Putamen (tissue), 1 donor: ENCODE results near the gene OSBPL10.
"Not testable (repeated sequence)": the region's sequence is repeated elsewhere in the genome, so short reads cannot be mapped to it uniquely, and the experiment has no call there.

ENCODE experiments used
- DNase-seq: peaks from one replicate; pipeline ENCODE4 v3.0.0-alpha.2; 2016; ENCODE audit warnings: low spot score

Gene OSBPL10

GRCh38 chr3:31891876-31892455 is 89.1 kb downstream of the OSBPL10 start:
- DNase-seq, result no peak

- DNase-seq, result no peak
Measured at GRCh38 chr3:31890742-31891469, 90.2 kb downstream of the OSBPL10 start.

DNA sequence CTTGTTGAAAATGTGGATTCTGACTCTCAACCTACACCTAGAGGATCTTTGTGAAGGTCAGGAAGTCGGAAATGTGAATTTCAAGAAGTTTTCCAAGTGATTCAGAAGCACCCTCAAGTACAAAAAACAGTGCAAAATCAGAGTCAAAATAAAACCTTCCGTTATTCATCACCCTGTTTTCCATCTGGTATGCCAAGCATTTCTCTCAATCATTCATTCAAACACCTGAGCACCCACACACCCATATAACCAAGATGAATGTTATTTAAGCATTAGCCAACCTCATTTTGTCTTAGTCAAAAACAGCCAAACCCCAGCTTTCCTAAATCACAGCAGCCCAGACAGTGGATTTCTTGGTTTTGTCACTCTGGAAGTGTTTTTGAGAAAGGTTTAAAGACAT is 91.1 kb downstream of the OSBPL10 start:
- no peak for DNase-seq

GRCh38 chr3:31885235-31885634 is 95.8 kb downstream of the OSBPL10 start:
- no peak for DNase-seq

GRCh38 chr3:31884251-31884650 is 96.8 kb downstream of the OSBPL10 start:
- no peak for DNase-seq

GRCh38 chr3:31882895-31883294 is 98.2 kb downstream of the OSBPL10 start:
- DNase-seq, result no peak

GRCh38 chr3:31882431-31882830 is 98.6 kb downstream of the OSBPL10 start:
- DNase-seq, result no peak

DNA sequence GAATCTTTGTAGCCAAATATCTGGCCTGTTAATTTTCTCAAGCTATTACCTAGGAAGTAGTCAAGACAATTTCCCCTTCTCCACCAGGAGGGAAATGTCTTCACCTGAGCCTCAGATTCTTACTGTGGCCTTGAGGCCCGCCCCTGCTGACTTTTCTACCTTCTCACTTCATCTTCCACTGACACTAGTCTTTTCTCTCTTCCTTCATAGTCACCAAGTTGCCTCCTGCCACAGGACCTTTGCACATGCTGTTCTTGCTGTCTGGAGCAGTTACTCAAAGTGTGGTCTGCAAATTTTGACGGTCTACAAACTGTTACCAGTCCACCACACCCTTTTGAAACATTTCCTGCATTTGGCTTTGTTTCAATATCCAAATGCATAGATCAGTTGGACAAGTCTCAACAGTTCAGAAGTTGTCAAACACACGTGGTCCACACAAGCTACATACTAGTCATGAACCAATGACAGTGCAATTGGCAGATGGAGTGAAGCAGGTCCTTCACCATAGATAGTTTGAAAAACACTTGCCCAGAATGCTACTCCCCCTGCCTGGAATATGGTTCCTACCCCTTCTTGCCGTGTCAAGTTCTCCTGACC is 100.5 kb downstream of the OSBPL10 start:
- DNase-seq, result no peak

- DNase-seq, result no peak
Measured at GRCh38 chr3:31880020-31880419, 101.0 kb downstream of the OSBPL10 start.

GRCh38 chr3:31879365-31879764 is 101.7 kb downstream of the OSBPL10 start:
- no peak for DNase-seq

DNA sequence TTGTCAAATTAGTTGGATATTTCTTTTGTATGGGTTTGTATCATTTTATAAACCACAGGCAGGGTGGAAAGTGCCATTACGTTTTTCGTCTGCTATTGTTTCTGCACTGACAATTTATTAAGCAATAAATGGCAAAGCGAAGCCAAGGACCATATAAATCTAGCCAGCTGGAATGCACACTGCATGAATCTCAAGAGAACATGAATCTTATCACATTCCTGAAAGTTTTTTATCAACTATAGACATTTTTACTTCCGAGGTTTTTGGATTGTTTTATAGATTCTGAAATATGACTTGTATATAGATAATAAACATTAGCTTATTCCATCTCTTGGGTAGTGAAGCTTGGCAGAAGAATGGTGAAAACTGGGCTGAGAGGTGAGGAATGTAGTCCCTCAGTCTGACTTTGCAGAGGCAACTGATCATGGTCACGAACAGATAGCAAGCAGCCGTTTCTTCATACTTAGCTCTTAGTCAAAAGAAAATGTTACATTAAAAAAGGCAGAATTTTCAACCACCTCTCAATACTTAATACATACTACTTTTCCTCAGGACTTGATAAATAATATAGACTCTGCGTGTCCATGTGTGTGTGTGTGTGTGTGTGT is 102.7 kb downstream of the OSBPL10 start:
- no peak for DNase-seq

DNA sequence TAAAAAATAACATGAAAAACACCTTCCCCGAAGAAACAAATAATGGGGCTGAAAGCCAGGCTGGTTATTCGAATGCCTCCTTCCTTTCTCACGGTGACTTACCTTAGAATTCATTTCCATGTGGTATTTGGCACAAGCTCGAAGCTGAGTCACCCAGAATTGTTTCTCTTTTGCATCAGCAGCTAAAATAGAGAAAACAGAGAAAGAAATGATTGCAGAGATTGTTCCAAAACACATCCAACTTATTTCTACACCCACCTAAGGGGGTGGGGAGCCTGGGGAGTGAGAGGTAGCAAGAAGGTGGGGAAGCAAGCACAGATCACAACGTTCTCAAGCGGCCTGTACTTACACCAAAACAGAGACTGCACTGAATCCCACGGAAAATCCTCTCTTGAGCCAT is 104.7 kb downstream of the OSBPL10 start:
- no peak for DNase-seq

GRCh38 chr3:31875437-31875836 is 105.6 kb downstream of the OSBPL10 start:
- no peak for DNase-seq

DNA sequence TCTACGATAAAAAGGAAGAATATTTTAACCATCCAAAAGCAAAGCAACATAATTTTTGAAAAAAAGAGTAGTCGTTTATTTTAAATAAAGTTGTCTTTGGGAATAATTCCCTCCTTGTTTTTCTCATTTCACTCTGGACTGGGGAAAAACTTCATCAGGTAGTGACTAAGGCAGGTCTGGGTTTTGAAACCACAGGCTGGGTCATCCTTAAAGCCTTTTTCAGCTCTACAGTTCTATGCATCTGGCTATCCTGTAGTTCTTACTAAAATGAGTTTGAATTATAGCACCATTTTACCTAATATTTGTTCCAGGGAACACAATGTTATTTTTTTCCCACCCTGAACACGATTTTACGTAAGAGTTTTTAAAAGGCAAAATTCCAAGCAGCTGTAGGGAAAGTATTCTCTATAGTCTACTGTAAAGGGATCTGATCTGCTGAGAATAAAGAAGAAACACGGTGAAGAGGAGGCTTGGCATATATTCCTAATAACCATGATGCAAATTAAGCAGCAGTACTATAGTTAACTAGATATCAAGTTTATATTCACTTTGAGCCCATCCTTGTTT is 107.7 kb downstream of the OSBPL10 start:
- DNase-seq, result no peak

GRCh38 chr3:31871939-31872507 is 109.0 kb downstream of the OSBPL10 start:
- no peak for DNase-seq

- not testable (repeated sequence) for DNase-seq
Measured at GRCh38 chr3:31870111-31870510, 111.0 kb downstream of the OSBPL10 start.

GRCh38 chr3:31868236-31868635 is 112.8 kb downstream of the OSBPL10 start:
- no peak for DNase-seq

DNA sequence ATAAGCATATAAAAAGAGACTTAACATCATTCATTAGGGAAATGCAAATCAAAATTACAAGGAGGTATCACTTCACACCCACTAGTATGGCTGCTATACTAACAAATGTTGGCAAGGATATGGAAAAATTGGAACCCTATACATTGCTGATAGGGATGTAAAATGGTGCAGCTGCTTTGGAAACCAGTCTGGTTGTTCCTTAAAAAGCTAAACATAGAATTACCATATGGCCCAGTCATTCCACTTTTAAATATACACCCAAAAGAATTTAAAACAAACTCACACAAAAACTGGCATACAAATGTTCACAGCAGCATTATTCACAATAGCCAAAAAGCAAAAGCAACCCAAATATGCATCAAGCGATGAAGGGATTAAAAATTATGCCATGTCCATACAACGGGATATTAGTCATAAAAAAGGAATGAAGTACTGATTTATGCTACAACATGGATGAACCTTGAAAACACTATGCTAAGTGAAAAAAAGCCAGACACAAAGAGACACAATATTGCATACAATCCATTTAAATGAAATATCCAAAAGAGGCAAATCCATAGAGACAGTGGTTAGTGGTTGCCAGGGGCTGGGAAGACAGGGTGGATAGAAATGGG is 118.3 kb downstream of the OSBPL10 start:
- DNase-seq, result no peak

DNA sequence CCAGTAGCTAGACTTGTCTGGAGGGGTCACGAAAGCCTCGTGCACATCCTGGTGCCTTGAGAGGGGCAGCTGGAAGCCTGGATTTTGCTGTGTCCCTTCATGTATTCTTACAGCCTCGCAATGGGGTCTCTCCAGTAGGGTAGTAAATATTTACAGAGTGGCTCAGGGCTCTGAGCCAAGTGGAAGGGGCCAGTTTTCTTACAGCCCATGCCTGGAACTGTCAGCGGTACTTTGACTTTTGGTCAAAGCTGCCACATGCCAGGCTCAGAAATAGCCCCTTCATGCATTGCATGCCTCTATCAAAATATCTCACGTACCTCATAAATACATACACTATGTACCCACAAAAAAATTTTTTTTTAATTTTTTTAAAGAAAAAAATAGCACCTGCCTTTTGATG is 119.2 kb downstream of the OSBPL10 start:
- no peak for DNase-seq

DNA sequence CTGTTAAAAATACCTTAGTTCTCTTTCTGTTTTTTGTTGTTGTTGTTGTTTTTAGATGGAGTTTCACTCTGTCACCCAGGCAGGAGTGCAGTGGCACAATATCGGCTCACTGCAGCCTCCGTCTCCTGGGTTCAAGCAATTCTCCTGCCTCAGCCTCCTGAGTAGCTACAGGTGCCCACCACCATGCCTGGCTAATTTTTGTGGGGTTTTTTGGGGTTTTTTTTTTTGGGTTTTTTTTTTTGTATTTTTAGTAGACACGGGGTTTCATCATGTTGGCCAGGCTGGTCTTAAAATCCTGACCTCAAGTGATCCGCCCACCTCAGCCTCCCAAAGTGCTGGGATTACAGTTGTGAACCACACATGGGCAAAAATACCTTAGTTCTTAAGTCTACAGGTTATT is 120.4 kb downstream of the OSBPL10 start:
- DNase-seq, result not testable (repeated sequence)

DNA sequence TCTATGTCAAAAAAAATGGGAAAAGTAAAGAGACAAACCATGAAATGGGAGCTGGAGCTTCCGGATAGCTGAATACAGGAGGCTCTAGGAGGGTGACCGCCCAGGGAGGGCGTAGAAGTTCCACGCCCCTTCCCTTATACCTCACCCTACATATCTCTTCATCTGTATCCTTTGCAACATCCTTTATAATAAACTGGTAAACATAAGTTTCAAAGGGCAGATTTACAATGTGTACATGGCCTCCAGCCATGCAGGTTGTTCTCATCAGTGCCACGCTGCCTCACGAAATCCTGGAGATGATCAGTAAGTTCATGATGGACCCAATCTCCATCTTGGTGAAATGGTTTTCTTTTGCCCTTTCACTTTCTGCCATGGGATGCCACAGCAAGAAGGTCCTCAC is 121.8 kb downstream of the OSBPL10 start:
- DNase-seq, result no peak

GRCh38 chr3:31858439-31858838 is 122.6 kb downstream of the OSBPL10 start:
- no peak for DNase-seq
